ENCODE measurements around the gene ZNF593.

ZNF593 gene

DNA sequence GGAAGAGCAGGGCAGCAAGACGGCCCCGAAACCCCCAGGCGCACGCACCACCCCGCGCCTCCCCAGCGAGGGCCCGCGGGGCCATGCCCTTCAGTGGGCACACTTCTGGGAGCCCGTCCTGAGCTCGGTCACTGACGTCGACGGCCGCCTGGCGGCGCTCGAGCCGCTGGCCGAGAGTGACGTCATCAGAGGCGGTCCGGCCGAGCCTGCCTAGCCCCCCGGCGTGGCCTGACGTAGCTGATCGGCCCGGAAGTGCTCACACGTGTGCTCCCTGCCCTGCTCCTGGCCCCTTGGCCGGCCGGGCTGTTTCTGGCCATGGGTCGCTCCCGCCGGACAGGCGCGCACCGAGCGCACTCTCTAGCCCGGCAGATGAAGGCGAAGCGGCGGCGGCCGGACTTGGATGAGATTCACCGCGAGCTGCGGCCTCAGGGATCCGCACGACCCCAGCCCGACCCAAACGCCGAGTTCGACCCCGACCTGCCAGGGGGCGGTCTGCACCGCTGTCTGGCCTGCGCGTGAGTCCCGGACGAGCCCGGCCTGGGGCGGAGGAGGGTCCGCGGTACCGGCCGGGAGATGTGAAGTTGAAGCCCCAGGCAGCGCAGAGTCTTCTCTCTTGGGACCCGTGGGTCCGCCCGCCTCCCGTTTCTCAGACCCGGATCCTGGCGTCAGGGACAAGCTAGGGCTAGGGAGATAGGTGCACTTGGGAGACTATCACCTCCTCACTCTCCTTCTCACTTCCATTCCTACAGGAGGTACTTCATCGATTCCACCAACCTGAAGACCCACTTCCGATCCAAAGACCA, at the start of gene ZNF593:
Gene ZNF593 (plus strand): TSS at position 240 of the 803 bp plus-strand sequence. CDS start 76 bp downstream, at position 316.
- DNase-seq (ENCODE audit: low read depth, low spot score) = peak; percentile 97

GRCh38 chr1:26121854-26122773, 47.6 kb upstream of the ZNF593 start:
- no peak for DNase-seq (ENCODE audit: low read depth, low spot score)

GRCh38 chr1:26122988-26123973, 46.4 kb upstream of the ZNF593 start:
- DNase-seq (ENCODE audit: low read depth, low spot score) = no peak

DNA sequence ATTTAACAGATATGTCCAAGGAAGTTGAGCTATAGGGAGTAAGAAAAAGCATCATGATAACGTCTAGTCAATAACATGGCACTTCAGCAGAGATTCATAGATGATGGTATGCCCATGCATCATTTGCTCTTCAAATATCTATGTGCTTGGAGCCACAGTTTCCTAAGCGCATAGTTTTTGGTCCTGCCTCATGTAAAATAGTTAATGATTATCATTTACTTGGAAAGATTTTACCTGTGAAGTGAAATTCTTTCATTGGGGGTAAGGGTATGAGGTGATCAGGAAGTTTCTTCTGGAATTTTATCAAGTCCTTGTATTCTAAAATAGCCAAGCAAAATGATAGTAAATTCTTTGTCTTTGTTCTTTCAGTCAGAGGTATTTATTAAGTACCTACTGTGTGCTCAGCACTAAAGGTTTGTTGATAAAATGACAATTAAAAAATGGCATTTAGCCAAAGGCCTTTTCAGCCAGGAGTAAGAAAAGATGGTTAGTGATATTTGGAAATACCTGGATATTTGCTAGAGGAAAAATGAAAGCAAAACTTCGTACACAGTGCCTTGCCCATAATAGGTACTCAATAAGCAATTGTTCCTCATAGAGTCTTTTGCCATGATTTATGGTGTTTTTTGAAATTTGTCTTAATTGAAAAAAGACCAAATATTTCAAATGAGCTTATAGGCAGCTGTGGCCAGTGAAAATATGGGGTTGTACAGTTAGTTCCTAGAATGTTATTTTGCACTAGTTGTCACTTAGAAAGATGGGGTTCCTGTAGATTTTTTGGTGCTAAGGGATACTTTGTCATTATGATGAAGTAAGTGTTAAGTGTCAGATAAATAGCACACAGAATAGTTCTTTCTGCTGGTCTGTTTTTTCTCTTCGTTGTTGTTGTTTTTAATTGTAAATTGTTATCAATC, 45.0 kb upstream of the ZNF593 start:
- no peak for DNase-seq (ENCODE audit: low read depth, low spot score)

DNA sequence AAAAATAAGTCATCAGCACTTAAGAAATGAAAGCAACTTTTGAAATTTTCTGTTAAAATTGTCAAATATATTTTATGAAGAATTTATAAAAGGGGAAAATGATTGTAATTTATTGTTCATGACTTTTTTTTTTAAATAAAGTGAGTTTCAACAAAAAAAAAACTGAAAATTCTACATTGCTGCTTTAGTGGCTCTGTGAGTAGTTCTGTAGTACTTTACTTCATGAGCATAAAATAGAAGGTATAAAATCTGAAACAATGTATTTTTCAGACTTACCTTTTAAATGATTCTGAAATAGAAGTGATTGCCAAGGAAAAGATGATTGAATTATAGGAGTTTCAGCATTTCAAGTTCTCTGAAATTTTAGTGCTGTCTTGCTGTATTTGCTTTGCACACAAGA, 44.3 kb upstream of the ZNF593 start:
- no peak for DNase-seq (ENCODE audit: low read depth, low spot score)

DNA sequence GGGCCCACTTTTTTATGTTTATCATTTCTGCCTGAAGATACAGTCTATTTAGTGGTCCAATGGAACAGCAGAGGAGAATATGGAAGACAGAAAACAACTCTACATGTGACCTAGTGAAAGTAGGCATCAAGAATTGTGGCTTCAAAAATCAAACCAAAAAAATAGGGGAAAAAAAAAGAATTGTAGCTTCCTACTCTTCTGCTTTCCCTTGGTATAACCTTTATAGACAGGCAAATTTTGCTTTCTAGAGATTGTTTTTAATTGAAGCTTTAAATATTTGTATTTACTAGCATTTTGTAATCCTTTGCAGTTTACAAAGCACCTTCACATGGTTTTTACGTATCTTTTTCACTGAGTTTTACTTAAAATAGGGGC, 43.8 kb upstream of the ZNF593 start:
- DNase-seq (ENCODE audit: low read depth, low spot score) = no peak

GRCh38 chr1:26126321-26127084, 43.2 kb upstream of the ZNF593 start:
- DNase-seq (ENCODE audit: low read depth, low spot score) = no peak

DNA sequence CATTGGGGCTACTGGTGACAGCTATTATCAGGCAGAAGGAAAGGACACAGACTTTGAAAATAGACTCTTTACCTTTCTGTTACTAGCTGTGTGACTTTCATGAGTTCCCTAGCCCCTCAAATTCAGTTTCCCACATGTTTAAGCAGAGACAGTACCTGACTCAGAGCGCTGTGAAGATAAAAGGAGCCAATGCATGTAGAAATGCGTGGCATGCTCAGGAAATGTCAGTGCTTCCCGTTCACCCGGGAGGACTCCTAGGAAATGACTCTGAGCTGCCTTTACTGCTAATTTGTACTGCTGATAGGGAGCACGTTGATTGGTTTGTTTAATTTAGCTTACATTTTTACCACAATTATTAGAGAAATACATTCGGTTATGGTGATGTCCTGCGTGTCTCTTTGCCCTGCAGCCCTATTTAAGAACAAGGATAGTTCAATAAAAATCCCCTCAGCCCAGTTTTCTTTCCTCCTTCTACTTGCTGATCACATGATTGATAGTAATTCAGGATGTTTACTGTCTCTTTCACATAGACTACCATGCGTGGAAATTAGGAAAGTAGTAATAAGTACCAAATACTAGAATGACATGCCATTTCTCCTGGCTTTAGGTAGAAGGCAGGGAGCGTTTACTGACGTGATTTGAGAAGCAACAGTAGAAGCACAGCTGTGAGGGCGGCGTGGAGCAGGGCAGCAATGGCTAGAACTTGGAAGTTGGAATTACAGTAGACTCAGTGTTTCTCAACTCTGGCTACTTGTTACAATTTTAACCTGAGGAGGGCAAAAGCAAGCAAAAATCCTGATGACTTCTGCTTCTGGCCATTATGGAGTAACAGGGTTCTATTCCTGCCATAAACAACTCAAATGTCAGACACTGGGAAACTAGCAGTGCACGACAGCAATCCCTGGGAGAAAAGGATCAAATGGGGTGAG, 42.2 kb upstream of the ZNF593 start:
- DNase-seq (ENCODE audit: low read depth, low spot score) = no peak

DNA sequence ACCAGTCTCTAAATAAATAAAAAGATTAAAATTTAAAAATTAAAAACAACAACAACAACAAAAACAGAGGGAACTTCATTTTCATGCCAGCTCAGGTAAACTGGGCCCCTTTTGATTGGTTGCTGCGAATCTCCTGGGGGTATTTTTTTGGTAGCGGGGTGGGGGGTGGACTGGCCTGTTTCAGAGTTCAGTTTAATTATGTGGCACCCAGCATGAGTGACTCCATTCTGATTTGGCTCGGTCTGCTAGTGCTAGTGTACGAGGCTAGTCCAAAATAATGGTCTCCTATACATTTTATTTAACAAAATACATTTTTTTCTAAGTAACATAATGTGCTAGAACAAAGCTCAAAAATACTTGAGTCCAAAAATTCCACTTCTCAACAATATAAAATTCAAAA, 39.9 kb upstream of the ZNF593 start:
- no peak for DNase-seq (ENCODE audit: low read depth, low spot score)

GRCh38 chr1:26130695-26131094, 39.0 kb upstream of the ZNF593 start:
- no peak for DNase-seq (ENCODE audit: low read depth, low spot score)

DNA sequence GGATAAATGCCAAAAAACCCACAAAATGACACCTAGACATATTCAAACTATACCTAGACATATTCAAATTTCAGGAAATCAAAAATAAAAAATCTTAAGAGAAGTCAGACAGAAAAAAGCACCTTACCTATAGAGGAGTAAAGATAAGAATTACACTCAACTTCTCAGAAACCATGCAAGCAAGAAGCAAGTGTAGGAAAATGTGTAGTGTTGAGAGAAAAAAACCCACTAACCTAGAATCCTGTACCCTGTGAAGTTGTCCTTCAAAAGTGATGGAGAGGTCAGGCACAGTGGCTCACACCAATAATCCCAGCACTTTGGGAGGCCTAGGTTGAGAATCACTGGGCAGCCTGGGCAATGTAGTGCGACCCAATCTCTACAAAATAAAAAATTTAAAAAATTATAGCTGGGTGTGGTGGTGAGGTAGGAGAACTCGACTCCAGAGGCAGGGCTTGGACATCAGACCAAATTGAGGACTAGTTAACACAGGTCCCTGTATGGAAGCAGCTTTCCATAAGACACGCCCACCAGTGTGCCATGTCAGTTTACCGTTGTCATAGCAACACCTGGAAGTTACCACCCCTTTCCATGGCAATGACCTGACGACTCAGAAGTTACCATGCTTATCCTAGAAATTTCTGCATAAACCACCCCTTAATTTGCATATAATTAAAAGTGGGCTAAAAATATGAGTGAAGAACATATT, 37.4 kb upstream of the ZNF593 start:
- DNase-seq (ENCODE audit: low read depth, low spot score) = no peak

GRCh38 chr1:26132834-26133167, 36.9 kb upstream of the ZNF593 start:
- no peak for DNase-seq (ENCODE audit: low read depth, low spot score)

DNA sequence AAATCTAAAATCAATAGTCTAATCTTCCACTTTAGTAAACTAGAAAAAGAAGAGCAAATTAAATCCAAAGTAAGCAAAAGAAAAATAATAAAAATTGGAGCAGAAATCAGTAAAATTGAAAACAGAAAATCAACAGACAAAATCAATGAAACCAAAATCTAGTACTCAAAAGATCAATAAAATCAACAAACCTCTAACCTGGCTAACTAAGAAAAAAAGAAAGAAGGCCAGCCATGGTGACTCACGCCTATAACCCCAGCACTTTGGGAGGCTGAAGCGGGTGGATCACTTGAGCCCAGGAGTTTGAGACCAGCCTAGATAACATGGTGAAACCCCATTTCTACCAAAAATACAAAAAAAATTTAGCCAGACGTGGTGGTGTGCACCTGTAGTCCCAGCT, 35.2 kb upstream of the ZNF593 start:
- DNase-seq (ENCODE audit: low read depth, low spot score) = no peak

- DNase-seq (ENCODE audit: low read depth, low spot score) = no peak
Observed at GRCh38 chr1:26138974-26139558, 30.6 kb upstream of the ZNF593 start.

DNA sequence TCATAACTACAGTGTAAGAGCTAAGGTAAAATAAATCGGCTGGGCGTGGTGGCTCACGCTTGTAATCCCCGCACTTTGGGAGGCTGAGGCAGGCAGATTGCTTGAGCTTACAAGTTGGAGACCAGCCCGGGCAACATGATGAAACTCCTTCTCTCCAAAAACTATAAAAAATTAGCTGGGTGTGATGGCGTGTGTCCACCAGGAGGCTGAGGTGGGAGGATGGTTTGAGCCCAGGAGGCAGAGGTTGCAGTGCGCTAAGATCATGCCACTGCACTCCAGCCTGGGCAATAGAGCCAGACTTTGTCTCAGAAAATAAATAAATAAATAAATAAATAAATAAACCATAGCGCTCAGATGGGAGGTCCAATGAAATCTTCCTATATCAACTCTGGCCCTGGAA, 27.5 kb upstream of the ZNF593 start:
- DNase-seq (ENCODE audit: low read depth, low spot score) = no peak

- DNase-seq (ENCODE audit: low read depth, low spot score) = peak; percentile 88
Observed at GRCh38 chr1:26145041-26145959, 24.4 kb upstream of the ZNF593 start.

- DNase-seq (ENCODE audit: low read depth, low spot score) = no peak
Observed at GRCh38 chr1:26145960-26146294, 23.8 kb upstream of the ZNF593 start.

Data from ELF-1 (cell line).